Activated naive CD8-positive, alpha-beta T cell (primary cell): ENCODE measurements around the gene HTR7.

ENCODE experiments used
- H3K27ac Mint-ChIP-seq: one replicate; pipeline ENCODE4 v1.8.0; 2021; ENCODE audit warnings: mixed read lengths
- H3K27me3 Mint-ChIP-seq: one replicate; pipeline ENCODE4 v1.8.0; 2021; ENCODE audit warnings: mixed read lengths
- H3K36me3 Mint-ChIP-seq: one replicate; pipeline ENCODE4 v1.8.0; 2021; ENCODE audit warnings: mixed read lengths
- H3K4me1 Mint-ChIP-seq: one replicate; pipeline ENCODE4 v1.8.0; 2021; ENCODE audit warnings: low read depth, mixed read lengths
- H3K4me3 Mint-ChIP-seq: one replicate; pipeline ENCODE4 v1.8.0; 2021; ENCODE audit warnings: mild to moderate bottlenecking, mixed read lengths
- H3K9me3 Mint-ChIP-seq: one replicate; pipeline ENCODE4 v1.8.0; 2021; ENCODE audit warnings: low read depth, mixed read lengths

Gene HTR7

GRCh38 chr10:90871279-90871765 lies 13.5 kb upstream of the HTR7 start:
- Mint-ChIP-seq H3K4me3 (peak overlapping the region; percentile 98), H3K9me3 (no peaks in the 10 kb centered on the region), H3K4me1 (peaks cover 36% of the 10 kb centered on the region), H3K36me3 (peaks cover 6% of the 10 kb centered on the region), H3K27me3 (peaks cover 24% of the 10 kb centered on the region), H3K27ac (peak overlapping the region; percentile 93)

- Mint-ChIP-seq H3K4me1 (peaks cover 3% of the 10 kb centered on the region), H3K36me3 (peaks cover 2% of the 10 kb centered on the region), H3K4me3 (no peak overlapping the region), H3K9me3 (no peaks in the 10 kb centered on the region), H3K27ac (no peak overlapping the region), H3K27me3 (peaks cover 43% of the 10 kb centered on the region)
Observed at GRCh38 chr10:90866050-90866598, 8.3 kb upstream of the HTR7 start.

GRCh38 chr10:90865401-90865800 lies 7.6 kb upstream of the HTR7 start:
- H3K4me3 Mint-ChIP-seq: no peak overlapping the region
- H3K27ac Mint-ChIP-seq: no peak overlapping the region
- H3K9me3 Mint-ChIP-seq: no peaks in the 10 kb centered on the region
- peaks cover 38% of the 10 kb centered on the region for H3K27me3 Mint-ChIP-seq
- peaks cover 2% of the 10 kb centered on the region for H3K36me3 Mint-ChIP-seq
- no peaks in the 10 kb centered on the region for H3K4me1 Mint-ChIP-seq

- Mint-ChIP-seq H3K36me3 (no peaks in the 10 kb centered on the region), H3K4me1 (peaks cover 3% of the 10 kb centered on the region), H3K27me3 (peaks cover 33% of the 10 kb centered on the region), H3K27ac (no peak overlapping the region), H3K4me3 (no peak overlapping the region), H3K9me3 (no peaks in the 10 kb centered on the region)
Observed at GRCh38 chr10:90862908-90863514, 5.2 kb upstream of the HTR7 start.

- no peak overlapping the region for H3K4me3 Mint-ChIP-seq
Observed at GRCh38 chr10:90860790-90861189, 3.0 kb upstream of the HTR7 start.

GRCh38 chr10:90859321-90859751 lies 1.5 kb upstream of the HTR7 start:
- H3K9me3 Mint-ChIP-seq: no peaks in the 10 kb centered on the region
- peaks cover 12% of the 10 kb centered on the region for H3K4me1 Mint-ChIP-seq
- H3K4me3 Mint-ChIP-seq: no peak overlapping the region
- H3K36me3 Mint-ChIP-seq: no peaks in the 10 kb centered on the region
- no peak overlapping the region for H3K27ac Mint-ChIP-seq
- H3K27me3 Mint-ChIP-seq: peaks cover 39% of the 10 kb centered on the region

More at GRCh38 chr10:90860790-90861189, 3.0 kb upstream of the HTR7 start:
- peaks cover 31% of the 10 kb centered on the region for H3K27me3 Mint-ChIP-seq
- no peaks in the 10 kb centered on the region for H3K36me3 Mint-ChIP-seq
- H3K27ac Mint-ChIP-seq: no peak overlapping the region
- H3K4me1 Mint-ChIP-seq: peaks cover 12% of the 10 kb centered on the region
- no peaks in the 10 kb centered on the region for H3K9me3 Mint-ChIP-seq

GRCh38 chr10:90858461-90858968 lies 676 bp upstream of the HTR7 start:
- H3K36me3 Mint-ChIP-seq: peaks cover 3% of the 10 kb centered on the region
- H3K27me3 Mint-ChIP-seq: peaks cover 40% of the 10 kb centered on the region
- peaks cover 12% of the 10 kb centered on the region for H3K4me1 Mint-ChIP-seq
- H3K4me3 Mint-ChIP-seq: peak overlapping the region; percentile 83
- no peaks in the 10 kb centered on the region for H3K9me3 Mint-ChIP-seq
- no peak overlapping the region for H3K27ac Mint-ChIP-seq

GRCh38 chr10:90856964-90857634 lies 740 bp downstream of the HTR7 start:
- H3K9me3 Mint-ChIP-seq: no peaks in the 10 kb centered on the region
- peak overlapping the region; percentile 88 for H3K4me3 Mint-ChIP-seq
- H3K4me1 Mint-ChIP-seq: peaks cover 12% of the 10 kb centered on the region
- peaks cover 3% of the 10 kb centered on the region for H3K36me3 Mint-ChIP-seq
- H3K27ac Mint-ChIP-seq: peak overlapping the region; percentile 77
- H3K27me3 Mint-ChIP-seq: peaks cover 35% of the 10 kb centered on the region

GRCh38 chr10:90856261-90856660 lies 1.6 kb downstream of the HTR7 start:
- Mint-ChIP-seq H3K27ac (no peak overlapping the region), H3K4me3 (peak overlapping the region; percentile 88), H3K4me1 (peaks cover 12% of the 10 kb centered on the region), H3K36me3 (peaks cover 3% of the 10 kb centered on the region), H3K27me3 (peaks cover 39% of the 10 kb centered on the region), H3K9me3 (no peaks in the 10 kb centered on the region)

GRCh38 chr10:90855126-90855525 lies 2.7 kb downstream of the HTR7 start:
- Mint-ChIP-seq H3K27me3 (peaks cover 40% of the 10 kb centered on the region), H3K9me3 (peaks cover 9% of the 10 kb centered on the region), H3K4me3 (no peak overlapping the region), H3K36me3 (peaks cover 10% of the 10 kb centered on the region), H3K4me1 (peaks cover 12% of the 10 kb centered on the region), H3K27ac (no peak overlapping the region)

GRCh38 chr10:90849956-90850749 lies 7.7 kb downstream of the HTR7 start:
- Mint-ChIP-seq H3K4me3 (no peak overlapping the region), H3K9me3 (peaks cover 9% of the 10 kb centered on the region), H3K27me3 (peaks cover 33% of the 10 kb centered on the region), H3K36me3 (peaks cover 10% of the 10 kb centered on the region), H3K4me1 (no peaks in the 10 kb centered on the region), H3K27ac (no peak overlapping the region)

- Mint-ChIP-seq H3K36me3 (peaks cover 8% of the 10 kb centered on the region), H3K27me3 (peaks cover 29% of the 10 kb centered on the region), H3K4me1 (no peaks in the 10 kb centered on the region), H3K9me3 (peaks cover 9% of the 10 kb centered on the region), H3K27ac (no peak overlapping the region), H3K4me3 (no peak overlapping the region)
Observed at GRCh38 chr10:90847436-90847835, 10.4 kb downstream of the HTR7 start.

GRCh38 chr10:90846746-90847145 lies 11.1 kb downstream of the HTR7 start:
- no peak overlapping the region for H3K27ac Mint-ChIP-seq
- no peaks in the 10 kb centered on the region for H3K4me1 Mint-ChIP-seq
- peaks cover 8% of the 10 kb centered on the region for H3K36me3 Mint-ChIP-seq
- no peak overlapping the region for H3K4me3 Mint-ChIP-seq
- H3K27me3 Mint-ChIP-seq: peaks cover 26% of the 10 kb centered on the region
- peaks cover 9% of the 10 kb centered on the region for H3K9me3 Mint-ChIP-seq

- Mint-ChIP-seq H3K4me3 (no peak overlapping the region), H3K4me1 (no peaks in the 10 kb centered on the region), H3K27me3 (peaks cover 21% of the 10 kb centered on the region), H3K36me3 (peaks cover 4% of the 10 kb centered on the region), H3K27ac (no peak overlapping the region), H3K9me3 (peaks cover 5% of the 10 kb centered on the region)
Observed at GRCh38 chr10:90845726-90846125, 12.1 kb downstream of the HTR7 start.

GRCh38 chr10:90842725-90843124 lies 15.1 kb downstream of the HTR7 start:
- H3K27ac Mint-ChIP-seq: no peak overlapping the region
- peaks cover 18% of the 10 kb centered on the region for H3K27me3 Mint-ChIP-seq
- H3K36me3 Mint-ChIP-seq: no peaks in the 10 kb centered on the region
- no peaks in the 10 kb centered on the region for H3K4me1 Mint-ChIP-seq
- no peak overlapping the region for H3K4me3 Mint-ChIP-seq
- H3K9me3 Mint-ChIP-seq: no peaks in the 10 kb centered on the region
